Skin epidermis (tissue), 12 donors: ENCODE results near the gene TBC1D22A.

Source experiments
- H3K27ac ChIP-seq, 21 experiments: fragments of 200-600 bp; sonication (generic) in 11 of 21; one replicate each; pipeline ENCODE4 v1.5.0; 2020; ENCODE audit warnings: mild to moderate bottlenecking in 3 of 21, inconsistent platforms in 2 of 21, moderate library complexity in 2 of 21
- H3K4me3 ChIP-seq, 7 experiments: fragments of 200-600 bp; sonication (generic) in 2 of 7; one replicate each; pipeline ENCODE4 v1.5.0; 2020; ENCODE audit warnings: inconsistent platforms in 2 of 7, mild to moderate bottlenecking in 2 of 7, moderate library complexity in 1 of 7

TBC1D22A gene

GRCh38 chr22:46845296-46846149 lies 83.1 kb downstream of the TBC1D22A start:
- Histone ChIP-seq H3K27ac (peak overlapping the region in 4 of 21 experiments; percentile 13 to 50 (median 43)), H3K4me3 (no peak overlapping the region)

DNA sequence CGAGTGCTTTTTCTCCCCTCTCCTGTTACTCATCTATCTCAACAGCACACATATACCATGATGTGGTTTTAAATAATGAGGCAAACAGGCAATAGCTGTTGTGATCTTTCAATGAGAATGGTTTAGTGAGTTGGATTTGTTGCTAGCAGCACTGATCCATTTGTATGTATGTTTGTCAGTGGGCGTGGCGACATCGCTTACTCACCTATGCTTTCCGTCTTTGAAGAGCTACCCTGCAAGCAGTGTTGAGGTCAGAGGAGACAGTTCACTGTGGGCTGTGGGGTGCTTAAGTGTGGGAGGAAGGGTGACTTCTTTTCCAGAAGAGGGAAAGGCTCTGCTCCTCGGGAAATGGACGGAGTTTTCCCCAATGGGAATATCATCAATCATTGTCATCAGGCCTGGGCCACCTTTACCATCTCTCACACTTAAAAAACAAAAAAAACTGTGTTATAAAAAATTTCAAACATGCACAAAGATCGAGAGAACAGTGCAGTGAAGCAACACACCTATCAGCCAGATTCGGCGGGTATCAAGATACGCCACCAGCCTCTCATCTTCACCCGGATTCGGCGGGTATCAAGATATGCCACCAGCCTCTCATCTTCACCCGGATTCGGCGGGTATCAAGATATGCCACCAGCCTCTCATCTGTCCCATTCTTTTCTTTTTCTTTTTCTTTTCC lies 83.8 kb downstream of the TBC1D22A start:
- peak overlapping the region in 2 of 21 experiments; percentile 37 to 50 for H3K27ac ChIP-seq

GRCh38 chr22:46846832-46847355 lies 84.4 kb downstream of the TBC1D22A start:
- Histone ChIP-seq H3K4me3 (no peak overlapping the region), H3K27ac (no peak overlapping the region)

More for the DNA sequence above, 83.8 kb downstream of the TBC1D22A start:
- H3K4me3 ChIP-seq: no peak overlapping the region

GRCh38 chr22:46848197-46848596 lies 85.7 kb downstream of the TBC1D22A start:
- no peak overlapping the region for H3K27ac ChIP-seq
- no peak overlapping the region for H3K4me3 ChIP-seq

DNA sequence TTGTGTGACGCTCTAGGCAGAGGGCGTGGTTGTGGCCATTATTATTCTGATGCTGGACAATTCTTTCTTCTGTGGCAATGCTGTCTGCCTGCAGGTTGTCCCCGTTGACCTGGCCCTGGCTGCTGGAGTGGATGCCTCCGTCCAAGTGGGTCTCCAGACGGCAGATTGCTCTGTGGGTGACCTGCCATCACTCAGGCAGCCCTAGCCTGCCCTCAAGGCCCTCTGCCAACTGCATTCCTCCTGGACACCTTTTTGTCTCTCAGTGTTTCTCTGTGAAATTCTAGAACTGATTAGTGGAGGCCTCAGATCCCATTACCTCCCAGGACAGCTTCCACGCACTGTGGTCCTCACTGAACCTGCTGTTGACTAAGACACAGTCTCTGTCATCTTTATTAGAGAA lies 86.7 kb downstream of the TBC1D22A start:
- Histone ChIP-seq H3K4me3 (no peak overlapping the region), H3K27ac (no peak overlapping the region)

DNA sequence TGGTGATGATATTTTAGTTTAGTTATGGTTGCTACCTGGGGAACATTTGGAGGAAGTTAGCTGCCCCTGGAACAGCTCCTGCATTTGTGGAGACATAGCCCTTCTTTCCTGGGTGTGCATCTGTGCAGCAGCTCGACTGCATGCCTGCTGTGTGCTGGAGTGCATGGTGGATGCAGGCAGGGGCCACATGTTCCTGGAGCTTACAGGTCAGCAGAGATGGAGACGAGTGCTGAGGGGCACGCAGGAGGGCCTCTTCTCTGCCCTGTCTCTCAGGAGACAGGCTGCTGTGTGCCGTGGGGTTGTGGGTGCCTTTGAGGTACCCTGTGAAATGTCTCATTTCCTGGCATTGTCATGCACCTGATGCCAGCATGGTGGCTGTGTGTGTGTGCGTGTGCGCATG lies 87.5 kb downstream of the TBC1D22A start:
- no peak overlapping the region for H3K4me3 ChIP-seq
- H3K27ac ChIP-seq: no peak overlapping the region

DNA sequence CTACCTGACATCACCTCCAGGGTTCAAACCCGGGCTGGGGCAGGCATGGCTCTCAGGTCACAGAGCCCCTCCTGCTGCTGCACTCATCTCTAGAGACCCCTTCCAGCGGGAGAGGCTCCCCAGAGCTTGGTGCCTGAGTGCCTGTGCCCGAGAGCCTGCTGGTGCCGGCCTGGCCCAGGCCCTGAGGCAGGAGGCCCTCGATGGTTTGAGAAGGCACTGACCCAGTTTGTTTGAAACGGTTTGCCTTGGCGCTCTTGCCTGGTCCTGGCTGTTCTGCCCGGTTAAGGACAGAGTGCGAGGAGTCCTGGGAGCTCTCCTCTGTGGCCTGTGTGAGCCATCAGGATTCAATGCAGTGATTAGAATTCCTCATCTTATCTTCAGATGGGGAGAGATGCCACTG lies 88.9 kb downstream of the TBC1D22A start:
- Histone ChIP-seq H3K27ac (no peak overlapping the region), H3K4me3 (no peak overlapping the region)

DNA sequence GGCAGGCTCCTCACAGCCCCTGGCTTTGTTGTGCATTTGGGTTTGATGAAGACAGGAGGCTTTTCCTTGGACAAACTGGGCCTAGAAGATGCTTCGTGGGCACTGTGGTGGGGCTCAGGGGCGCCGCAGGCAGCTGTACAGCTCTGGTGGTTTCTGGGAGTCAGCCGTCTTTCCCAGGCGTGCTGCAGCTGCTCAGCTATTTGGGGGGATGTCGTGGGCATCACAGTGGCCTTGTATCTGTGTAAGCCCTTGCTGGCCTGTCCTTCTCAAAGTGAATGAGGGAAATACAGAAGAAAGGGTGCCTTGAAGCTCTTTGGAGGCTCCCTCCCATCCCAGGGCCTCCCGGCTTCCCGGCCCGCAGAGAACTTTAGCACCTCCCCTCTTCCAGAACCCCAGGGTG lies 89.5 kb downstream of the TBC1D22A start:
- H3K27ac ChIP-seq: no peak overlapping the region

DNA sequence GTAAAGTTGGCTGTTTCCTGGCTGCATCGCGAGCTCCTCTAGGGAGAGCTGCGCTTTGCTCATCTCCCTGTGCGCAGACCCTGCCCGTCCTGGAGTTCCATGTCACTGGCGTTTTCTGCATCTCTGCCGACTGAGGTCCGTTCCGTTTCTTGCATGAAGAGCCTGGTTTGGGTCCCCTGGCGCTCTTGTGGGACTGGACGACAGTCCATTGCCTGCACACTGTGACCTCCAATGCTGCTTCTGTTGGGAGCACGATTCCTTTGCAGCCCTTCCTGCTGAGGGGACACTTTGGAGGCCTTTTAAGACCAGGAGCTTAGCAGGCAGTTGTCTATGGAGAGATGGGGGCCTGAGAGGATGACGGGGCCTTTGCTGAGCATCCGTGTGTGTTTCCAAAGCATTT lies 90.3 kb downstream of the TBC1D22A start:
- H3K27ac ChIP-seq: peak overlapping the region in 1 of 21 experiments; percentile 19
- H3K4me3 ChIP-seq: no peak overlapping the region

More for the DNA sequence above, 89.5 kb downstream of the TBC1D22A start:
- H3K4me3 ChIP-seq: no peak overlapping the region

DNA sequence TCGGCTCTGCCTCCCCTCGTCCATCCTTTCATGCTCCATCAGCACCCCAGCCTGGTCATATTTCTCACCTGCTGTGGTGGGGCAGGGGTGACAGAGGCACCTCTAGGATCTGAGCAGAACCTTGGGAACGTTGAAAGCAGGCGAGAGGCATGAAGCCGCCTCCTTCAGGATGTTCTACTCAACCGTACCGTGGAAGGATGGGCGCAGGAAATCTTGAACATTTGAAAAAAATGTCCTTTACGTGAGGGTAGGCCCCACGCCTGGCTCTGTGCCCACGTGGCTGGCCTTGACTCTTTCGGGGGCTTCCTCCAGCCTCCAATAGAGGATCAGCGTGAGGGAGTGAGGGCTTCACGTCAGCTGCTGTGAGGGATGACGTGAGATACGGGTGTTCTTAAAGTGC lies 90.7 kb downstream of the TBC1D22A start:
- Histone ChIP-seq H3K4me3 (no peak overlapping the region), H3K27ac (peak overlapping the region in 4 of 21 experiments; percentile 19 to 59 (median 38))

GRCh38 chr22:46854125-46854870 lies 91.8 kb downstream of the TBC1D22A start:
- Histone ChIP-seq H3K27ac (peak overlapping the region in 10 of 21 experiments; percentile 2 to 67 (median 38)), H3K4me3 (no peak overlapping the region)

DNA sequence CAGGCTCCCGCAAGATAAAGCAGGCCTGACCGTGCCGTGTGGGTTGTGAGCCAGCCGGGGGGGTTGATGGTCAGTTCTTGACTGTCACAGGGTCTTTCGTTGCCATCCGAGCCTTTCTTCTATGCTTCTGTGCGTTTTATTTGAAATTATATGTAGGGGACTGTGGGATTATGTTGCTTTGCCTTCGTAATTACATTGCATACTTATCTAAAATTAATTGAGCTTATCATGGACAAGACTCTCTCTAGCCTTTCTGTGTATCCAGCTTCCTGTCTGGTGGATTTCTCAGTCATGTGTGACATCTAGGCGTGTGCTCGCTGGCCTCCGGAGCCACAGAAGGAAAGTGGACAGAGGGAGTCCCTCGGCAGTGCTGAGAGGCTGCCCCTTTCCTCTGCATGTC lies 93.2 kb downstream of the TBC1D22A start:
- Histone ChIP-seq H3K4me3 (no peak overlapping the region), H3K27ac (no peak overlapping the region)

GRCh38 chr22:46856661-46857060 lies 94.2 kb downstream of the TBC1D22A start:
- no peak overlapping the region for H3K27ac ChIP-seq
- no peak overlapping the region for H3K4me3 ChIP-seq

GRCh38 chr22:46857142-46857884 lies 94.9 kb downstream of the TBC1D22A start:
- Histone ChIP-seq H3K27ac (no peak overlapping the region), H3K4me3 (no peak overlapping the region)

- H3K4me3 ChIP-seq: no peak overlapping the region
These were observed 95.4 kb downstream of the TBC1D22A start for GRCh38 chr22:46857885-46858143.

GRCh38 chr22:46858181-46858771 lies 95.8 kb downstream of the TBC1D22A start:
- no peak overlapping the region for H3K27ac ChIP-seq
- H3K4me3 ChIP-seq: no peak overlapping the region

More at GRCh38 chr22:46857885-46858143, 95.4 kb downstream of the TBC1D22A start:
- no peak overlapping the region for H3K27ac ChIP-seq

GRCh38 chr22:46860562-46860961 lies 98.1 kb downstream of the TBC1D22A start:
- H3K4me3 ChIP-seq: no peak overlapping the region
- H3K27ac ChIP-seq: no peak overlapping the region

DNA sequence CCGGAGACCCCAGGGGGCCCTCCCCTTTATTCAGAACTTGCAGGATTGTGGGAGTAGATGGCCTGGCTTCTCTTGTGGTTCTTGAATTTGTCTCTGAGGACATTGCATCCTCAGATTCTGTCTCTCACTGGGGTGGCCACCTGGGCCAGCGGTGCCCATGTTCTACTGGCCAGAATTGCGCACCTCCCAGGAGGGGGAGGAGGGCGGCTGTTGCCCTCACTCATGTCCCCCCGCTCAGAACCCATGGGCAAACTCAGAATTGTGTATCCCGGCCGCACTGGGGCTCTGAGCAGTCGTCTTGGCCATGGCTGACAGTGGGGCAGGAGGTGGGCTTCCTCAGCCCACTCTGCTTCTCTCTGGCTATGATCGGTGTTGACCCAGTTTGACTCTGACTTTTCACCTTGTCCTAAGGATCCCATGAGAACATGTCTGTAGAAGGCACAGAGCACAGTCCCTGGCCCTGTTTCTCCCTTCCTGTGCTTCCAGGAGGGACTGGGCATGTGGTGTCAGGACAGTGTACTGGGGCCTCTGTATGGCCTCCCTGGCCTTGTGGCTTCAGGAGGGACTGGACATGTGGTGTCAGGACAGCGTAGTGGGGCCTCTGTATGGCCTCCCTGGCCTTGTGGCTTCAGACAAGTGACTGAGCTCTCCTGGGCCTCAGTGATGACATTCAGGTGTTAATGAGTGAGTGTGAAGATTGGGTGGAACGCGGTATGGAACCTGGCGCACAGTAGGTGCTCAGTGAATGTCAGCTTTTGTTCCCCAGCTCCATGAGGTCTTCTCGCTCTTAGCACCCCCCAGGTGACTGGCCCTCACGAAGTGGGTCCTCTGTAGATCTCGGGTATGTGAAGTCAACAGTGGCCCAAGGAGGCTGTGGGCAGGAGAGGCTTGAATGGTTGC lies 99.3 kb downstream of the TBC1D22A start:
- H3K4me3 ChIP-seq: no peak overlapping the region
- H3K27ac ChIP-seq: no peak overlapping the region
